ENCODE data around the gene TRPV5.

Gene TRPV5

GRCh38 chr7:142942746-142943145 lies 9.2 kb upstream of the TRPV5 start:
- no peak for DNase-seq (ENCODE audit: low read depth)
- no peak overlapping the region for H3K4me3 ChIP-seq (ENCODE audit: low read depth, low read length)
- TF ChIP-seq CTCF (IDR thresholded peaks at IDR 0.05; ENCODE audit: low read depth, low read length, missing control alignments): no peak

GRCh38 chr7:142941541-142941940 lies 8.0 kb upstream of the TRPV5 start:
- DNase-seq (ENCODE audit: low read depth): no peak
- no peak for TF ChIP-seq CTCF (IDR thresholded peaks at IDR 0.05; ENCODE audit: low read depth, low read length, missing control alignments)
- no peak overlapping the region for H3K4me3 ChIP-seq (ENCODE audit: low read depth, low read length)

DNA sequence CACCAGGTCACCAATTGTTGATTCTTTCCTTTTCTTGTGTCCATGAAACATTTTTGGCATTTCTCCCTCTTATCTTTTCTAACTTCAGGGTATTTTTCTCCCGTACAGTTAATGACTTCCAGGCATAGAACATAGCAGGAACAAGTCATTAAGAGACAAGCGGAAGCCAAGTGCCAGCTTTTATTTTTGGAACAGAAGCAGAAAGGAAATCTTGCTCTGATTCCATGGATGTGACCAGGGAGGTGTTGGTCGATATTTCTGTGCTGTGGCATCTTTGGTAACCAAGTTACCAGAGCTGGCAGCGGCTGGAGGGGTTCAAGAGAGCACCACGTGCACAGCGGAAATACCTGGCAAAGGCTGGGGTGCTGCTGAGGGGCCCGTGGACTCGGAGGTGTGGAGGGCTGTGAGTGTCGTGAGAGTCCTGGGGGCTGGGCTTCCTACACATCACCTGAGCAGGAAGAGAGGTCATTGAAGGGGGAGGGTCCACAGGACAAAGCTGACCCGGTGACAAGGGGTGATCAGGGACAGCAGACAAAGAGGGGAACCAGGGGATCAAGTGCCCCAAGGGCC lies 7.5 kb upstream of the TRPV5 start:
- H3K4me3 ChIP-seq (ENCODE audit: low read depth, low read length): no peak overlapping the region
- no peak for TF ChIP-seq CTCF (IDR thresholded peaks at IDR 0.05; ENCODE audit: low read depth, low read length, missing control alignments)
- no peak for DNase-seq (ENCODE audit: low read depth)

- DNase-seq (ENCODE audit: low read depth): no peak
- H3K4me3 ChIP-seq (ENCODE audit: low read depth, low read length): no peak within 1 kb of the TSS
- peak; percentile 41 for TF ChIP-seq CTCF (IDR thresholded peaks at IDR 0.05; ENCODE audit: low read depth, low read length, missing control alignments)
These were observed 5.8 kb upstream of the TRPV5 start, which contains the start of gene LLCFC1 for GRCh38 chr7:142939226-142939910. LLCFC1 (plus strand) TSS chr7:142939484; CDS start chr7:142939622, 138 bp downstream.

DNA sequence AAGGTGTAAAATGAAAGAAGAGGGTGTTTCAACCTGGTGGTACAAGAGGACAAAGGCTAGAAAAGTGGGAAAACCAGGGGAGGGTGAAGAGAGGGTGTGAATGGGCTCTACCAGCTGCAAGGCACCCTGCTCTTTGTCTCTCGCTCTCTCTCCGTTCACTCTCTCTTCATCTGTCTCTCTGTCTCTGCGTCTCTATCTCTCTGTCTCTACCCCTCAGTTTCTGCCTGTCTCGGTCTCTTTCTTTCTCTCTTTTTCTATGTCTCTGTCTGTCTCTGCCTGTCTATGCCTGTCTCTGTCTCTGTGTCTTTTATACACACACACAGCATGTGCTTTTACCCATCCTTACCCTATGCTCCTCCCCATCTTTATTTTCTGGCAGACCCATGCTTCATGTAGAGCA lies 5.1 kb upstream of the TRPV5 start:
- TF ChIP-seq CTCF (IDR thresholded peaks at IDR 0.05; ENCODE audit: low read depth, low read length, missing control alignments): no peak
- no peak overlapping the region for H3K4me3 ChIP-seq (ENCODE audit: low read depth, low read length)

DNA sequence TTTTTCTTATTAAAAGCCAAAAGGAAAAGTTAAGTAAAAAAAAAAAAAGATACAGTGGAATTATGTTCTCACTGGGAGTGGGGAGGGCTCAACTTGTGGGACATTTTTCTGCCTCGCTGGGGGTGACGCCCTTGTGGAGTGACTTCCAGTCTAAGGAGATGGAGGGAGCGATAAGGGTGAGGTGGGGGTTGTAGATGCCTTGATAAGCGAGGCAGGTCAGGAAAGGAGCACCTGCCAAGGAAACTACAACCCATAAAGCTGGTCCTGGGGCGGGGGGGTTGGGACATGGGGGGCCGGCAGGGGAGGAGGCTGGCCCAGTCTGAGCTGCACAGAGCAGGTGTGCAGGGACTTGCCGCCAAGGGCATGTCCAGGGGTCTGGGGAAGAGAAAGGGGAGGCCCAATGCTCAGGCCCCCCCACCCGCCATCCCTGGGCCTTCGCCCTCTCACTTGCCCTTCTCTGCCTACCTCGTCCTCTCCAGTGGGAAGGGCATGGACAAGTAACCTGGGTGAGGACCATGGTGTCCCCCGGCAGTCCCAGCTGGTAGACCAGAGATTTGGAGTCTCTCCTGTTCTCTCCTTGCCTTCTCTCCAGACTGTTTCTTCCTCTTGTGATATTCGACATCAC lies 2.5 kb upstream of the TRPV5 start:
- no peak for DNase-seq (ENCODE audit: low read depth)
- H3K4me3 ChIP-seq (ENCODE audit: low read depth, low read length): no peak overlapping the region
- no peak for TF ChIP-seq CTCF (IDR thresholded peaks at IDR 0.05; ENCODE audit: low read depth, low read length, missing control alignments)

More for the DNA sequence above, 5.1 kb upstream of the TRPV5 start:
- no peak for DNase-seq (ENCODE audit: low read depth)
